LNCaP clone FGC (cell line): ENCODE results near the gene RAPGEF2.
"Not testable (repeated sequence)": the region's sequence is repeated elsewhere in the genome, so short reads cannot be mapped to it uniquely, and the experiment has no call there.

Experiments
- DNase-seq: peaks from one replicate; pipeline ENCODE4 v3.0.0-alpha.2; 2011; ENCODE audit warnings: low read depth
- H3K4me3 ChIP-seq: 2 replicates; pipeline ENCODE4 v1.5.1; 2011; ENCODE audit warnings: mild to moderate bottlenecking, low read depth, low read length, control low read depth
- TF ChIP-seq, protein P1 (sequence below): IDR thresholded peaks from 2 replicates; pipeline ENCODE4 v1.5.1; 2012; ENCODE audit warnings: mild to moderate bottlenecking; ENCODE audit not compliant: control insufficient read depth, insufficient read depth; ENCODE audit errors: extremely low read depth

Gene RAPGEF2, protein sequence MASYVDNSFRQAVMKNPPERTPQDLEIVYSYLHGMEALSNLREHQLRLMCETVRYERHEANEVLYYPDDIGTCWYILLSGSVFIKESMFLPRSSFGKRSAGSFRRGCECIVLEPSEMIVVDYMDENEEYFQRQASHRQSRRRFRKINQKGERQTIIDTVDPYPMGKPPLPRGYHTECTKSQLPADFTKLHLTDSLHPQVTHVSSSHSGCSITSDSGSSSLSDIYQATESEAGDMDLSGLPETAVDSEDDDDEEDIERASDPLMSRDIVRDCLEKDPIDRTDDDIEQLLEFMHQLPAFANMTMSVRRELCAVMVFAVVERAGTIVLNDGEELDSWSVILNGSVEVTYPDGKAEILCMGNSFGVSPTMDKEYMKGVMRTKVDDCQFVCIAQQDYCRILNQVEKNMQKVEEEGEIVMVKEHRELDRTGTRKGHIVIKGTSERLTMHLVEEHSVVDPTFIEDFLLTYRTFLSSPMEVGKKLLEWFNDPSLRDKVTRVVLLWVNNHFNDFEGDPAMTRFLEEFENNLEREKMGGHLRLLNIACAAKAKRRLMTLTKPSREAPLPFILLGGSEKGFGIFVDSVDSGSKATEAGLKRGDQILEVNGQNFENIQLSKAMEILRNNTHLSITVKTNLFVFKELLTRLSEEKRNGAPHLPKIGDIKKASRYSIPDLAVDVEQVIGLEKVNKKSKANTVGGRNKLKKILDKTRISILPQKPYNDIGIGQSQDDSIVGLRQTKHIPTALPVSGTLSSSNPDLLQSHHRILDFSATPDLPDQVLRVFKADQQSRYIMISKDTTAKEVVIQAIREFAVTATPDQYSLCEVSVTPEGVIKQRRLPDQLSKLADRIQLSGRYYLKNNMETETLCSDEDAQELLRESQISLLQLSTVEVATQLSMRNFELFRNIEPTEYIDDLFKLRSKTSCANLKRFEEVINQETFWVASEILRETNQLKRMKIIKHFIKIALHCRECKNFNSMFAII (N-terminal part only)

GRCh38 chr4:159102622-159103383, at the start of gene RAPGEF2:
Gene RAPGEF2, plus strand, starts transcription at chr4:159103079. Its CDS starts 1,084 bp downstream, at chr4:159104163.
- TF ChIP-seq, protein P1, sequence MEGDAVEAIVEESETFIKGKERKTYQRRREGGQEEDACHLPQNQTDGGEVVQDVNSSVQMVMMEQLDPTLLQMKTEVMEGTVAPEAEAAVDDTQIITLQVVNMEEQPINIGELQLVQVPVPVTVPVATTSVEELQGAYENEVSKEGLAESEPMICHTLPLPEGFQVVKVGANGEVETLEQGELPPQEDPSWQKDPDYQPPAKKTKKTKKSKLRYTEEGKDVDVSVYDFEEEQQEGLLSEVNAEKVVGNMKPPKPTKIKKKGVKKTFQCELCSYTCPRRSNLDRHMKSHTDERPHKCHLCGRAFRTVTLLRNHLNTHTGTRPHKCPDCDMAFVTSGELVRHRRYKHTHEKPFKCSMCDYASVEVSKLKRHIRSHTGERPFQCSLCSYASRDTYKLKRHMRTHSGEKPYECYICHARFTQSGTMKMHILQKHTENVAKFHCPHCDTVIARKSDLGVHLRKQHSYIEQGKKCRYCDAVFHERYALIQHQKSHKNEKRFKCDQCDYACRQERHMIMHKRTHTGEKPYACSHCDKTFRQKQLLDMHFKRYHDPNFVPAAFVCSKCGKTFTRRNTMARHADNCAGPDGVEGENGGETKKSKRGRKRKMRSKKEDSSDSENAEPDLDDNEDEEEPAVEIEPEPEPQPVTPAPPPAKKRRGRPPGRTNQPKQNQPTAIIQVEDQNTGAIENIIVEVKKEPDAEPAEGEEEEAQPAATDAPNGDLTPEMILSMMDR, result no peak
- DNase-seq, result peak; percentile 75
- peak within 1 kb of the TSS; percentile 85 for H3K4me3 ChIP-seq

DNA sequence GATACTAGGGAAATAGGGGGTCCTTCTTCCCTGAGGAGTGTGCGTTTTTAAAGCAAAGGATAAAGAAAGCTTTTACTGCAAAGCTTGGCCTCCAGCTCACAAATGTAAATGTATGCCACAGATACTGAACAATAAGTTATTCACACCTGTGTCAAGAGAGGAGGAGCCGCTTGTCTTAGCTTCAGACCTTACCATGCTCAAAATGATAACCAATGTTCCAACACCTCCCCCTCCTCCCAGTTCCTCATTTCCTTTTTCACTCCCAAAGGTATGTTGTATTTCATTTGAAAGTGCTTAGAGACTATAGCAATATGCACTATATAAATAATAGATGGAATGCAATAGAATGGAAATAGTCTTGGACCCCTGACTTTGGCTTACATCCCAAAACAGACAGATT, 47.0 kb upstream of the RAPGEF2 start:
- DNase-seq, result no peak
- H3K4me3 ChIP-seq, result no peak overlapping the region
- TF ChIP-seq, protein P1, result no peak

GRCh38 chr4:159060161-159060560, 42.7 kb upstream of the RAPGEF2 start:
- peak; percentile 58 for DNase-seq
- TF ChIP-seq, protein P1, result no peak
- no peak overlapping the region for H3K4me3 ChIP-seq

DNA sequence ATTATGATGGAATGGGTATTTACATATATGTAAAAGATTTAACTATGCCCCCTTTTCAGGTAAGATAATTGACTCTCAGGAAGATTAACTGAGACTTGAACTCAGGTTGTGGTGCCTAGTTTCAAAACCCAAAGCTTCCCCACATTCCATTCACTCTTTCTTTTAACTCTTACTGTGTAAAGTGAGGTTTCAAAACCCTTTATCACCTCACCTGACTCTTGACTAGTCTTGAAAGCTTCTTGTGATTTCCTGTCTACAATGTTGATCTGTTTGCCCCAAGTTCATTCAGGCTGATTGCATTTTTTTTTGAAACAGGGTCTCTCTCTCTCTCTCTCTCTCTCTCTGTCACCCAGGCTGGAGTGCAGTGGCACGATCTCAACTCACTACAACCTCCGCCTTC, 40.5 kb upstream of the RAPGEF2 start:
- TF ChIP-seq, protein P1, result no peak
- no peak for DNase-seq
- H3K4me3 ChIP-seq, result no peak overlapping the region

GRCh38 chr4:159065513-159066240, 37.2 kb upstream of the RAPGEF2 start:
- TF ChIP-seq, protein P1, result no peak
- DNase-seq, result no peak
- no peak overlapping the region for H3K4me3 ChIP-seq

- H3K4me3 ChIP-seq, DNase-seq: not testable (repeated sequence)
Measured at GRCh38 chr4:159068139-159068538, 34.7 kb upstream of the RAPGEF2 start.
